HG03060 (cell line): Measurements from ENCODE around the gene C12orf42.
A peak's percentile ranks its signal among the peaks of the same experiment; 100 is the strongest.
"Not testable (repeated sequence)": the region's sequence is repeated elsewhere in the genome, so short reads cannot be mapped to it uniquely, and the experiment has no call there.

Experiments used
- ATAC-seq: cut with Tn5 transposase; IDR thresholded peaks from one replicate; pipeline ENCODE4 v1.9.1; 2021; ENCODE audit warnings: low read depth, moderate number of reproducible peaks; ENCODE audit not compliant: unreplicated experiment

The C12orf42 gene

DNA sequence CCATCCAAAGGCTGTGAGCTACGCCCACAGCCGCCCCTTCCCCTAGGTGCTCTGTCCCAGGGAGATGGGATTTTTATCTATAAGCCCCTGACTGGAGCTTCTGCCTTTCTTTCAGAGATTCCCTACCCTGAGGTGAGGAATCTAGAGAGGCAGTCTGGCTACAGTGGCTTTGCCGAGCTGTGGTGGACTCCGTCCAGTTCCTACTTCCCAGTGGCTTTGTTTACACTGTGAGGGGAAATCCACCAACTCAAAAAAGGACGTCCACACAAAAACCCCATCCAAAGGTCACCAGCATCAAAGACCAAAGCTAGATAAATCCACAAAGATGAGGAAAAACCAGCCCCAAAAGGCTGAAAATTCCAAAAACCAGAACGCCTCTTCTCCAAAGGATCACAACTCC is 70.1 kb downstream of the C12orf42 start:
- ATAC-seq = not testable (repeated sequence)

DNA sequence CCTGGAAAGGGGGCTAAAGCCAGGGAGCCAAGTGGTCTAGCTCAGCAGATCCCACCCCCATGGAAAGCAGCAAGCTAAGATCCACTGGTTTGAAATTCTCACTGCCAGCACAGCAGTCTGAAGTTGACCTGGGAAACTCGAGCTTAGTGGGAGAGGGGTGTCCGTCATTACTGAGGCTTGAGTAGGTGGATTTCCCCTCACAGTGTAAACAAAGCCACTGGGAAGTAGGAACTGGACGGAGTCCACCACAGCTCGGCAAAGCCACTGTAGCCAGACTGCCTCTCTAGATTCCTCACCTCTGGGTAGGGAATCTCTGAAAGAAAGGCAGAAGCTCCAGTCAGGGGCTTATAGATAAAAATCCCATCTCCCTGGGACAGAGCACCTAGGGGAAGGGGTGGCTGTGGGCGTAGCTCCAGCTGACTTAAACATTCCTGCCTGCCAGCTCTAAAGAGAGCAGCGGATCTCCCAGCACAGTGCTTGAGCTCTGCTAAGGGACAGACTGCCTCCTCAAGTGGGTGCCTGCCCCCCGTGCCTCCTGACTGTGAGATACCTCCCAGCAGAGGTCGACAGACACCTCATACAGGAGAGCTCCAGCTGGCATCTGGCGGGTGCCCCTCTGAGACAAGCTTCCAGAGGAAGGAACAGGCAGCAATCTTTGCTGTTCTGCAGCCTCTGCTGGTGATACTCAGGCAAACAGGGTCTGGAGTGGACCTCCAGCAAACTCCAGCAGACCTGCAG is 70.8 kb downstream of the C12orf42 start:
- not testable (repeated sequence) for ATAC-seq

DNA sequence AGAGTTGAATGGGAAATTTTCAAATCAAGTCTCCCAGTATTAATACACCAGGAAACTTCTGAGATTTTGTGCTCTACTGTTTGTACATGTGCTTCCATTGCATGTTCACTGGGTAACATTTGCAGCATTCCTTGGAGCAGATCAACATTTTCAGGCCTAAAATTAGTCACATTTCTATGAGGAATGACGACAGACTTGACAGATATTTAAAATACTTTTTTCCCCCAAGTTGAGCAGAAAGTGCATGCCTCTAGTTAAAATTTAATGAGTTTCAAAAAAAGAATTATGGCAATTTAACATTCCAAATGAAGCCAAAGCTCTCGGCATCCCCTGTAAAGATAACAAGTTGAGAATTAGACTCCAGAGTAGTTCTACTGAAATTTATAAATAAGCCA is 72.3 kb downstream of the C12orf42 start:
- ATAC-seq = no peak

DNA sequence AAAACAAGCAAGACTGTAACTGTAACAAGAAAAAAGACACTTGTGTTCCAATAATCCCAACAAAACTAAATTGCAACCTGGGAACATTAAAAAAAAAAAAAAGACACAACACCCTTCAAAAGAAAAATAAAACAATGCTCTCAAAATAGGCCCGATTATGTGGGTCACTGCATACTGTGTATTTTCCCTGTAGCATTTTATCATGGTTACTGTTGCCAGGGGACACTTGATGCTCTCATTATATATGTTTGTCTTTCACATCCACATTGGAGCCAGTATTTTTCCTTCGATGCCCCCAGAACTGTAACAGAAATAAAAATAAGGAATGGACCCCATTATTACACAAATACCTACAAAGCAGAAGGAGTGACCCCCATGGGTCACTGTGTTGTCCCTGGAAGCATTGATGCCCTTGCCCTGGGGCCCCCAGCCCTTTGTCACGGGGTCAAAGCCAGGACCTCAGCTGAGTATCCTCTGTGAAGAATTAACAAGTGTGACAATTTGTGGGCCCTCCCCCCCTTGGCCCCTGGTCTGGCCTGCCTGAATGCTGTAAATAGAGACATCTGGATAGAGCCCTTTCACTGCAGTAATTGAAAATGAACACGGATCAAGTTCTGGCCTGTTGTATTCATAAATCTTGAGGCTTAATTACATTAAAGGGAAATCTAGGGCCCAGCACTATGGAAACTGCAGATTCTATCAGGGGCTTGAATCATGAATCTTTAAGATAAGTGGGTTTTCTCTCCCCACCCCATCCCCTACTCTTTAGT is 72.8 kb downstream of the C12orf42 start:
- ATAC-seq = no peak

DNA sequence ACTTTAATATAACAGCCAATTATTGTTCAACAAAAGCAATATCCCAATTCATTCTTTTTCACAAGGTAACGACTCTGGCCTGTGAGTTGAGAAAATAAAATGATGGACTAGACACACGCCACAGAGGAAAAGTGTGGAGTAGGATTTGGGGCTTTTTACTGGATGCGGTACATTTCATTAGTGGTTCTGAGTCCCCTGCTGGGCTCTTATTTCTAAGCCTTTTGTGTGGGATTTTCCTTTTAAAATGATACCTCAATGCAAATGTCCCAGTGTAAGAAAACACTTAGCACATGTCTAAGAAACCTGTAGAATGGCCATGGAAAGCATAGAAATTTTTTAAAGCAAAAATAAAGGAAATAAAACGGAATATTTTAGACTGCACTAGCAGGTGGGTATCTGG is 73.4 kb downstream of the C12orf42 start:
- ATAC-seq = no peak

GRCh38 chr12:103421402-103421801 is 74.4 kb downstream of the C12orf42 start:
- ATAC-seq = no peak

DNA sequence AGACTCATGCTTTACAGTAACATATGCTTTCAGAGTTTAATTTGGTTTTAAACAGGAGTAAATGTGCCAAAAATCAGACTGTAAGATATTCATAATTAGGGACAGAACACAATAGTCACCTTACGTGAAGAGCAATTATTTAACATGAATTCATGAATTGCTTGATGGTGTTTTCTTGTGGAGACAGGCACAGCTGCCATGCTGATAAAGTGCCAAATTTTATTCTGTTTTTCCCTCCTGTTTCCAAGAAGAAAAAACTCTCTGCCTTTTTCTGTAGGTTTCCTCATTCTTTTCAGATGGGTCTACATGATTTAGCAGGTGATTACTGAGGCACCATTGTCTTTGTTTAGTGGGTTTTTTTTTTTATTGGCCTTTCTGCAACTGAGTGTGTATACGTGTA is 80.1 kb downstream of the C12orf42 start:
- no peak for ATAC-seq

GRCh38 chr12:103401421-103401820 is 94.3 kb downstream of the C12orf42 start:
- ATAC-seq = no peak

- no peak for ATAC-seq
Measured at GRCh38 chr12:103399986-103400385, 95.8 kb downstream of the C12orf42 start.

DNA sequence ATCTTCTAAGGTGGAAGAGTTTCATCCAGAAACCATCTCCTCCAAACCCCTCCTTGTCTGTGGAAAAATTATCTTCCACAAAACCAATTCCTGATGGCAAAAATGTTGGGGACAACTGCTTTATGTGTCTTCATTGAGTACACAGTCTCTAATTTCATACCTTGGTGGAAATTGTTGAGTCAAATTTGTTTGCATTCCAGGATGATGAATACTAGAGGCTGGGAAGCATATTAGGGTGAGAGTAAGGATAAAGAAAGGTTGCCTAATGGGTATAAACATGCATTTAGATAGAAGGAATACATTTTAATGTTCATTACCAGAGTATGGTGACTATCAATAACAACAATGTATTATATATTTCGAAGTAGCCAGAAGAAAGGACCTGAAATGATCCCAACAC is 98.2 kb downstream of the C12orf42 start:
- no peak for ATAC-seq

DNA sequence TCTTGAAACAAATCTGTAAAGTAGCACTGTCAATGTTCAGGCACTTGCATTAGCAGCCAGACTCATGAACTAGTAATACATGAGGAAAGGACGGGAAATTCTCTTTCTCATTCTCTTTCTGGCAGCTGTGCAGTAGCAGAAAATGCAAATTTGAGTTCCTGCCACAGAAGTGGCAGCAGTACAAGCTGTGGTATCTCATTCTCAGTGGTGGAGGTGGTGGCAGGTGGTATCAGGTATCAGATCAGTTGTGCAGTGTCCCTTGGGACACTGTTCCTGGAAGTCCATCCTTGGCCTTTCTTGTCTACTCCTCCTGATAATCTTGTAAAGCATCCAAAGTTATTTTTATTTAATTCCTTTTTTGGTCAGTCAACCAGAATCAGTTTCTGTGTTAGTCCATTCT is 103.0 kb downstream of the C12orf42 start:
- ATAC-seq = peak; percentile 82

DNA sequence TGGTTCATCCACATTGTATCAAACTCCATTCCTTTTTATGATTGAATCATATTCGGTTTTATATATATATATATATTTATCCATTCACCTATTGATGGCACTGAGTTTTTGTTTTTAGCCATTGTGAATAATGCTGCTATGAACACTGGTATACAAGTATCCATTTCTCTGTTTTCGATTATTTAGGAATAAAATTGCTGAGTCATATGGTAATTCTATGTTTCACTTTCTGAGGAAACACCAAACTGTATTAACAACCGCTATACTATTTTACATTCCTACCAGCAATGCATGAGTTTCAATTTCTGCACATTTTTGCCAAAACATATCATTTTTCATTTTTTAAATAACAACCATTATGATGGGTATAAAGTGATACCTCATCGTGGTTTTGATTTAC is 104.7 kb downstream of the C12orf42 start:
- no peak for ATAC-seq

DNA sequence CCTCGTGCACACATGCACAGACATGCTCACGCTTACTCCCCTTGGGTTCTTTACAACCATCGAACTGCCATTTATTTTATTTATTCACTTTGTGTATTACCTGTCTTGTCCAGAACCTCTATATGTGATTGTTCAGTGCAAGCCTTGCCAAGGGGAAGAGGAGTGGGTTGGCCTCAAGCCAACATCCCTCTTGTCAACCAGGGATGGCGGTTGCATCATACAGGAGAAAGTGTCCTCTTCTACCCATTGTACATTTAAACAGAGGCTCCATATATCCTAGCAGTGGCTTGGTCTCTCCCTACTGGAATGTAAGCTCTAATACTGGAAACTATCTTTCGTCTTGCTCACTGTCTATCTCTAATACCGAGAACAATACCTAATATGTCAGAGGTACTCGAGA is 108.4 kb downstream of the C12orf42 start:
- ATAC-seq = no peak

DNA sequence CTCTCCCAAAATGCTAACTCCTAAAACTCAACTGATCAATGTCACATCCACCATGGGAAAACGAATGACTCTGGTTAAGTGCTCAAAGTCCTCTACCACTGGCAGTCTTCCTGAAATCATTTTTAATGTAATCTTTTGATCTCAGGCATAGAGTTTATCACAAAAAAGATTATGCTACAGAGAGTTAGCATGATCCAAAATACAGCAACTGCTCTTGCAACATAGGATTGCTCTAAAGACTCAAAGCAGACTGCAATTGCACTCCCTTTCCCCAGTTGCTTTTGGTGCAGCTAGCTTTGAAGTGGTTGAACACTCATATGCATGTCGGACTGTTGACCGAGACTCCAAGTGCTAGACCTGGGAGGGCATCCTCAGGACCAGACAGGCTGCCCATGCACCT is 109.3 kb downstream of the C12orf42 start:
- no peak for ATAC-seq

DNA sequence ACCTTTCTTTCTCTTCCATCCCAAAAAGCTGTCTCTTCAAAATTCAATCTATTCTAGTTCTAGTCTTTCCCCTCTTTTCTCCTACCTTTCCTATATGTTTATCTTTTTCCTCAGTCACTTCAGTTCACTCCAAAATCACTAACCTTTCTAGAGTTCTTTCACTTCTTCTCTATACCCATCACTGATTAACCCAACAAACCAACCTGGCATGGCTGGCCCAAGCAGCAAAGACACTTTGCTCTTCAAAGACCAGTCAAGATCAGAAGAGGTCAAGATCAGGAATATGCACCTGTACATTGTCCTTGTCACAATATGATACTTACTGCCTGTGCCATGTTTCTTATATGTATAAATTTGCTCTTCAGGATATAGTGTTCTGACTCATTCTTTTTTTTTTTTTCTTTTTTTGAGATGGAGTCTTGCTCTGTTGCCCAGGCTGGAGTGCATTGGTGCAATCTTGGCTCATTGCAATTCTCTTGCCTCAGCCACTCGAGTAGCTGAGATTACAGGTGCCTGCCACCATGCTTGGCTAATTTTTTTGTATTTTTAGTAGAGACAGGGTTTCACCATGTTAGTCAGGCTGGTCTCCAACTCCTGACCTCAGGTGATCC is 112.9 kb downstream of the C12orf42 start:
- ATAC-seq = no peak

GRCh38 chr12:103382119-103382518 is 113.6 kb downstream of the C12orf42 start:
- ATAC-seq = no peak

DNA sequence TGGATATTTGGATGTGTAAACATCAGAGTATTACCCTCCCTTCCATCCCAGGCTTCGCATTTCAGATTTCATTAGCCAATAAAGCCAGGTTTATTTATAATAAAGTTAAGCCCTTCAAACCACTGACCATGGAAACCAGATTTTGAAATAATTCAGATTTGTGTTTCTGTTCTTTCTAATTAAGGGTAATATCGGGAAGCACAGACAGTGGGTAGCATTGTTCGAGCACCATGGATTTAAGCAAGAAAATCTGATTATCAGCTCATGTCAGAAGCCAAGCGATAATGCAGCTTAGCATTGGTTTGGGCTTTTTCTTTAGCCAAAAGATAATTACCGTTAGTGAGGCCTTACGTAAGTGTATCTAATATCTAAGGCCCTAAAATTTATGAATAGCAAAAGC is 116.1 kb downstream of the C12orf42 start:
- ATAC-seq = no peak

DNA sequence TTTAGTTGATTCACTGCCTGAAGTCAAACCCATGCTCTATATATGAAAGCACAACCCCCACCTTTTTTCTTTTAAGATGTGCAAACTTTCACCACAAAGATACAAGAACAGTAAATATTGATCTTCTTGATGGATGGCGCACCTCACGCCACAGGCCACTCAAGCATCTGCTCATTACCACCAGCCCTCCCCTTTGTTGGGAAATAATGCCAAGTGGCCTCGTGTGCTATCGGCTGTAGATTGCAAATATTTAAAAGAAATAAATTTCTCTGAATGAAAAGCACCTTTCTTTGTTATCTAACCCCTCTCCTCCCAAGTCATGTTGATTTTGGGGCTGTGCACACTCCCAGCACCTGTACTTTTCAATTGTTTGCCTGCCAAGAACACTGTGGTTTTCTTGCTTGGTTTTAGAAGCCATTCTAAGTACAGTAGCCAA is 122.7 kb downstream of the C12orf42 start:
- ATAC-seq = no peak

DNA sequence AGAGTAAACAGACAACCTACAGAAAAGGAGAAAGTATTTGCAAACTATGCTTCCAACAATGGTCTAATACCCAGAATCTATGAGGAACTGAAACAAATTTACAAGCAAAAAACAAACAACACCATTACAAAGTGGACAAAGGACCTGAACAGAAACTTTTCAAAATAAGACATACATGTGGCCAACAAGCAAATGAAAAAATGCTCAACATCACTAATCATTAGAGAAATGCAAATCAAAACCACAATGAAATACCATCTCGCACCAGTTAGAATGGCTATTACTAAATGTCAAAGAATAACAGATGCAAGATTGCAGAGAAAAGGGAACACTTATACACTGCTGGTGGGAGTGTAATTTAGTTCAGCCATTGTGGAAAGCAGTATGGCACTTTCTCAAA is 125.8 kb downstream of the C12orf42 start:
- peak; percentile 95 for ATAC-seq

DNA sequence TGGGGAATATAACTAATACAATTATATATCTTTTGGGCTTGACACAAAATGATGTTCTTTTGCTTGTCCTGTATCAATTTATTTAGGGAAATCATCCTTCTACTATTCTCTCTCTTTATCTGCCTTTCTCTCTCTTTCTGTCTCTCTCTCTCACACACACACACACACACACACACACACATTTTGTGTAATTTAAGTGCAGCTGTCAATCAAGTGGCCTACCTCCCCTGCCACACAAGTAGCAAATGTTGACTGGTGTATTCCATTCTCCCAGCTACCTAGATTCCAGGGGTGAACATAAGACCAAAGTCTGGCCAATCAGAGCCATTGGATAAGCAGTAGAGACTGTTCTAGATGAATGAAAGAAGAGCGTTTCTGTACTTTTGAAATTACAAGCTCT is 127.6 kb downstream of the C12orf42 start:
- ATAC-seq = no peak

DNA sequence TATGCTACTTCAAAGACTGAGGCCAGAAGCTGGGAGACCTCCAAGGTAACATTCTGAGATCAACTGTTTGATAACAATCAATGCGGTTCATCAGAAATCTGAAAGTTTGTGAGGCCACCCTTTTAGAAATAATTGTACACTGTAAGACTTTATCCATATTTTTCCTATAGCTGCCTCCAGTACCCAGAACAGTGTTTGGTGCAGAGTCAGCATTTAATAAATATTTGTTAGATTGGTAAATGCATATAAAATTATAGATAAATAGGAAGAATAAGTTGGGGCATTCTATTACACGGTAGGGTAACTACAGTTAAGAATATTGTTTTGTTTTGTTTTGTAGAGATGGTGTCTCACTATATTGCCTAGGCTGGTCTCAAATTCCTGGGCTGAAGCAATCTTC is 141.4 kb downstream of the C12orf42 start:
- ATAC-seq = no peak

GRCh38 chr12:103353913-103354312 is 141.9 kb downstream of the C12orf42 start:
- no peak for ATAC-seq
